ENCODE results near the gene TRAPPC6A.

GRCh38 chr19:45177817-45178261 lies at the start of gene TRAPPC6A:
- TF ChIP-seq EZH2 (IDR thresholded peaks at IDR 0.05; ENCODE audit: insufficient read depth, poor library complexity, severe bottlenecking) (no peak), EZH2phosphoT487 (IDR thresholded peaks at IDR 0.05; ENCODE audit: insufficient read depth, low read depth) (no peak)
